GM23338 (cell line): ENCODE data around the gene NUP62CL. TPM values are rescaled to one million over a fixed set of nuclear protein-coding genes. Genes with fewer than 3 reads are reported as not detected.

Source experiments
- ATAC-seq: fragments of 200-7000 bp; cut with Tn5 transposase; 3 replicates; pipeline ENCODE4 v1.9.1; 2020
- DNase-seq: peaks from one replicate; pipeline ENCODE4 v3.0.0-alpha.2; 2015; ENCODE audit warnings: low spot score
- H2AFZ ChIP-seq: fragments of 200-600 bp; sonication (generic); 2 replicates; pipeline ENCODE4 v1.8.0; 2016; ENCODE audit warnings: antibody characterized with exemption, mild to moderate bottlenecking, moderate library complexity
- H3F3A ChIP-seq: fragments of 200-600 bp; sonication (generic); replicated peaks from 2 replicates; pipeline ENCODE4 v1.8.0; 2017; ENCODE audit warnings: antibody characterized with exemption, mixed run types, low read depth
- H3K27ac ChIP-seq: fragments of 200-600 bp; sonication (generic); 2 replicates; pipeline ENCODE4 v1.6.1; 2016; ENCODE audit warnings: low read depth
- H3K27me3 ChIP-seq: fragments of 200-600 bp; sonication (generic); 2 replicates; pipeline ENCODE4 v1.8.0; 2016; ENCODE audit warnings: mild to moderate bottlenecking, mixed run types, moderate library complexity; ENCODE audit not compliant: insufficient read depth
- H3K36me3 ChIP-seq: fragments of 200-600 bp; sonication (generic); 2 replicates; pipeline ENCODE4 v1.8.0; 2016; ENCODE audit warnings: mild to moderate bottlenecking; ENCODE audit not compliant: insufficient read depth
- H3K4me1 ChIP-seq: fragments of 200-600 bp; sonication (generic); 2 replicates; pipeline ENCODE4 v1.8.0; 2016; ENCODE audit warnings: mild to moderate bottlenecking, moderate library complexity; ENCODE audit not compliant: insufficient read depth
- H3K4me2 ChIP-seq: fragments of 200-600 bp; sonication (generic); 2 replicates; pipeline ENCODE4 v1.7.1; 2017; ENCODE audit warnings: mixed run types
- H3K4me3 ChIP-seq: fragments of 200-600 bp; sonication (generic); 2 replicates; pipeline ENCODE4 v1.6.1; 2016; ENCODE audit warnings: mixed run types
- H3K79me2 ChIP-seq: fragments of 200-600 bp; sonication (generic); replicated peaks from 2 replicates; pipeline ENCODE4 v1.8.0; 2017; ENCODE audit warnings: mild to moderate bottlenecking; ENCODE audit not compliant: insufficient read depth
- H3K9me2 ChIP-seq: fragments of 200-600 bp; sonication (generic); 2 replicates; pipeline ENCODE4 v1.8.0; 2017; ENCODE audit not compliant: insufficient read depth
- H4K20me1 ChIP-seq: fragments of 200-600 bp; sonication (generic); replicated peaks from 2 replicates; pipeline ENCODE4 v1.8.0; 2017; ENCODE audit warnings: mild to moderate bottlenecking; ENCODE audit not compliant: insufficient read depth
- H3K27ac Mint-ChIP-seq: 2 replicates; pipeline ENCODE4 v1.8.0; 2020; ENCODE audit warnings: inconsistent platforms, mild to moderate bottlenecking, moderate library complexity, mixed read lengths
- H3K27me3 Mint-ChIP-seq: 3 replicates; pipeline ENCODE4 v1.8.0; 2022; ENCODE audit warnings: low read depth, mild to moderate bottlenecking, moderate library complexity, mixed read lengths, inconsistent platforms; ENCODE audit not compliant: insufficient read depth, poor library complexity
- H3K36me3 Mint-ChIP-seq: 3 replicates; pipeline ENCODE4 v1.8.0; 2021; ENCODE audit warnings: low read depth, mild to moderate bottlenecking, inconsistent platforms, moderate library complexity, mixed read lengths
- H3K4me1 Mint-ChIP-seq: 3 replicates; pipeline ENCODE4 v1.8.0; 2020; ENCODE audit warnings: mild to moderate bottlenecking, inconsistent platforms, mixed read lengths
- H3K4me3 Mint-ChIP-seq: 3 replicates; pipeline ENCODE4 v1.8.0; 2021; ENCODE audit warnings: moderate library complexity, mild to moderate bottlenecking, inconsistent platforms, mixed read lengths
- H3K9me3 Mint-ChIP-seq: 3 replicates; pipeline ENCODE4 v1.8.0; 2020; ENCODE audit warnings: moderate library complexity, mild to moderate bottlenecking, inconsistent platforms, mixed read lengths
- CREB1 ChIP-seq: fragments of 250-450 bp; sonication (Bioruptor Pico); IDR thresholded peaks from 2 replicates; pipeline ENCODE4 v1.5.0; 2020; ENCODE audit warnings: low read depth, mild to moderate bottlenecking, moderate library complexity
- CTCF ChIP-seq, 2 experiments: fragments of 200-600 bp in 1 of 2; sonication (generic) in 1 of 2; conservative IDR thresholded peaks; 2 replicates each; pipeline versions ENCODE4 v1.5.1 to v1.6.1; 2016 to 2017; ENCODE audit warnings: antibody characterized with exemption in 2 of 2, low read depth in 2 of 2, mild to moderate bottlenecking in 2 of 2, moderate library complexity in 1 of 2
- ETS1 ChIP-seq: IDR thresholded peaks from 2 replicates; pipeline ENCODE4 v1.6.1; 2016; ENCODE audit warnings: antibody characterized with exemption
- EZH2 ChIP-seq: fragments of 200-600 bp; sonication (generic); IDR thresholded peaks from one replicate; pipeline ENCODE4 v1.8.0; 2017; ENCODE audit warnings: antibody characterized with exemption, mild to moderate bottlenecking, low read depth; ENCODE audit not compliant: unreplicated experiment
- EZH2phosphoT487 ChIP-seq: fragments of 200-600 bp; sonication (generic); IDR thresholded peaks from one replicate; pipeline ENCODE4 v1.8.1; 2018; ENCODE audit warnings: antibody characterized with exemption; ENCODE audit not compliant: unreplicated experiment
- JUNB ChIP-seq: IDR thresholded peaks from one replicate; pipeline ENCODE4 v1.6.1; 2016; ENCODE audit warnings: antibody characterized with exemption; ENCODE audit not compliant: unreplicated experiment
- NANOG ChIP-seq: IDR thresholded peaks from 2 replicates; pipeline ENCODE4 v1.6.1; 2016; ENCODE audit warnings: antibody characterized with exemption, borderline replicate concordance
- POLR2AphosphoS5 ChIP-seq: IDR thresholded peaks from 2 replicates; pipeline ENCODE4 v1.6.1; 2016; ENCODE audit warnings: antibody characterized with exemption, low read depth
- REST ChIP-seq: IDR thresholded peaks from one replicate; pipeline ENCODE4 v1.6.1; 2018; ENCODE audit warnings: antibody characterized with exemption; ENCODE audit not compliant: unreplicated experiment
- STAT1 ChIP-seq: IDR thresholded peaks from one replicate; pipeline ENCODE4 v1.6.1; 2016; ENCODE audit warnings: antibody characterized with exemption; ENCODE audit not compliant: unreplicated experiment
- ZNF114 ChIP-seq: fragments of 250-450 bp; sonication (Bioruptor Pico); IDR thresholded peaks from 2 replicates; pipeline ENCODE4 v1.5.0; 2020; ENCODE audit warnings: mild to moderate bottlenecking, moderate library complexity
- ZNF331 ChIP-seq: fragments of 250-450 bp; sonication (Bioruptor Pico); IDR thresholded peaks from 2 replicates; pipeline ENCODE4 v1.5.0; 2020; ENCODE audit warnings: low read depth, mild to moderate bottlenecking, moderate library complexity
- polyA plus RNA-seq: library from polyadenylated mRNA; unstranded; fragments of >200 nt; fragmentation: Nextera tagmentation; extraction: Ambion mirVana; gene quantifications from 2 replicates; pipeline ENCODE4 v1.2.1, GENCODE V29; 2016
- total RNA-seq: library from RNA; depleted of rRNA; stranded (reverse); fragments of >200 nt; shearing (Covaris generic); gene quantifications from 2 replicates; pipeline ENCODE4 v1.2.3, GENCODE V29; 2014
- TF ChIP-seq, protein P1 (sequence below): fragments of 250-450 bp; sonication (Bioruptor Pico); IDR thresholded peaks from 2 replicates; pipeline ENCODE4 v1.5.0; 2020; ENCODE audit warnings: mild to moderate bottlenecking, moderate library complexity

Gene NUP62CL
- total and polyA plus RNA-seq, 2 experiments from 2014 or later: 5.8 to 11.2 TPM

GRCh38 chrX:107226757-107227156 lies 20.5 kb upstream of the NUP62CL start:
- H3K4me2 ChIP-seq: no peak overlapping the region
- no peaks in the 10 kb centered on the region for H3K9me2 ChIP-seq
- H3K4me3 ChIP-seq: no peak overlapping the region
- no peaks in the 10 kb centered on the region for H3K36me3 ChIP-seq
- H3K27me3 ChIP-seq: no peaks in the 10 kb centered on the region
- H3K79me2 ChIP-seq: no peaks in the 10 kb centered on the region
- no peak for DNase-seq
- H2AFZ ChIP-seq: no peak overlapping the region
- no peaks in the 10 kb centered on the region for H3F3A ChIP-seq
- Mint-ChIP-seq H3K27ac (no peak overlapping the region), H3K27me3 (no peaks in the 10 kb centered on the region), H3K36me3 (no peaks in the 10 kb centered on the region), H3K4me3 (no peak overlapping the region), H3K4me1 (no peaks in the 10 kb centered on the region), H3K9me3 (no peaks in the 10 kb centered on the region)
- no peak overlapping the region for H3K27ac ChIP-seq
- ATAC-seq: no peak
- no peaks in the 10 kb centered on the region for H4K20me1 ChIP-seq
- H3K4me1 ChIP-seq: no peaks in the 10 kb centered on the region
- no peak for TF ChIP-seq REST
- TF ChIP-seq, protein P1, sequence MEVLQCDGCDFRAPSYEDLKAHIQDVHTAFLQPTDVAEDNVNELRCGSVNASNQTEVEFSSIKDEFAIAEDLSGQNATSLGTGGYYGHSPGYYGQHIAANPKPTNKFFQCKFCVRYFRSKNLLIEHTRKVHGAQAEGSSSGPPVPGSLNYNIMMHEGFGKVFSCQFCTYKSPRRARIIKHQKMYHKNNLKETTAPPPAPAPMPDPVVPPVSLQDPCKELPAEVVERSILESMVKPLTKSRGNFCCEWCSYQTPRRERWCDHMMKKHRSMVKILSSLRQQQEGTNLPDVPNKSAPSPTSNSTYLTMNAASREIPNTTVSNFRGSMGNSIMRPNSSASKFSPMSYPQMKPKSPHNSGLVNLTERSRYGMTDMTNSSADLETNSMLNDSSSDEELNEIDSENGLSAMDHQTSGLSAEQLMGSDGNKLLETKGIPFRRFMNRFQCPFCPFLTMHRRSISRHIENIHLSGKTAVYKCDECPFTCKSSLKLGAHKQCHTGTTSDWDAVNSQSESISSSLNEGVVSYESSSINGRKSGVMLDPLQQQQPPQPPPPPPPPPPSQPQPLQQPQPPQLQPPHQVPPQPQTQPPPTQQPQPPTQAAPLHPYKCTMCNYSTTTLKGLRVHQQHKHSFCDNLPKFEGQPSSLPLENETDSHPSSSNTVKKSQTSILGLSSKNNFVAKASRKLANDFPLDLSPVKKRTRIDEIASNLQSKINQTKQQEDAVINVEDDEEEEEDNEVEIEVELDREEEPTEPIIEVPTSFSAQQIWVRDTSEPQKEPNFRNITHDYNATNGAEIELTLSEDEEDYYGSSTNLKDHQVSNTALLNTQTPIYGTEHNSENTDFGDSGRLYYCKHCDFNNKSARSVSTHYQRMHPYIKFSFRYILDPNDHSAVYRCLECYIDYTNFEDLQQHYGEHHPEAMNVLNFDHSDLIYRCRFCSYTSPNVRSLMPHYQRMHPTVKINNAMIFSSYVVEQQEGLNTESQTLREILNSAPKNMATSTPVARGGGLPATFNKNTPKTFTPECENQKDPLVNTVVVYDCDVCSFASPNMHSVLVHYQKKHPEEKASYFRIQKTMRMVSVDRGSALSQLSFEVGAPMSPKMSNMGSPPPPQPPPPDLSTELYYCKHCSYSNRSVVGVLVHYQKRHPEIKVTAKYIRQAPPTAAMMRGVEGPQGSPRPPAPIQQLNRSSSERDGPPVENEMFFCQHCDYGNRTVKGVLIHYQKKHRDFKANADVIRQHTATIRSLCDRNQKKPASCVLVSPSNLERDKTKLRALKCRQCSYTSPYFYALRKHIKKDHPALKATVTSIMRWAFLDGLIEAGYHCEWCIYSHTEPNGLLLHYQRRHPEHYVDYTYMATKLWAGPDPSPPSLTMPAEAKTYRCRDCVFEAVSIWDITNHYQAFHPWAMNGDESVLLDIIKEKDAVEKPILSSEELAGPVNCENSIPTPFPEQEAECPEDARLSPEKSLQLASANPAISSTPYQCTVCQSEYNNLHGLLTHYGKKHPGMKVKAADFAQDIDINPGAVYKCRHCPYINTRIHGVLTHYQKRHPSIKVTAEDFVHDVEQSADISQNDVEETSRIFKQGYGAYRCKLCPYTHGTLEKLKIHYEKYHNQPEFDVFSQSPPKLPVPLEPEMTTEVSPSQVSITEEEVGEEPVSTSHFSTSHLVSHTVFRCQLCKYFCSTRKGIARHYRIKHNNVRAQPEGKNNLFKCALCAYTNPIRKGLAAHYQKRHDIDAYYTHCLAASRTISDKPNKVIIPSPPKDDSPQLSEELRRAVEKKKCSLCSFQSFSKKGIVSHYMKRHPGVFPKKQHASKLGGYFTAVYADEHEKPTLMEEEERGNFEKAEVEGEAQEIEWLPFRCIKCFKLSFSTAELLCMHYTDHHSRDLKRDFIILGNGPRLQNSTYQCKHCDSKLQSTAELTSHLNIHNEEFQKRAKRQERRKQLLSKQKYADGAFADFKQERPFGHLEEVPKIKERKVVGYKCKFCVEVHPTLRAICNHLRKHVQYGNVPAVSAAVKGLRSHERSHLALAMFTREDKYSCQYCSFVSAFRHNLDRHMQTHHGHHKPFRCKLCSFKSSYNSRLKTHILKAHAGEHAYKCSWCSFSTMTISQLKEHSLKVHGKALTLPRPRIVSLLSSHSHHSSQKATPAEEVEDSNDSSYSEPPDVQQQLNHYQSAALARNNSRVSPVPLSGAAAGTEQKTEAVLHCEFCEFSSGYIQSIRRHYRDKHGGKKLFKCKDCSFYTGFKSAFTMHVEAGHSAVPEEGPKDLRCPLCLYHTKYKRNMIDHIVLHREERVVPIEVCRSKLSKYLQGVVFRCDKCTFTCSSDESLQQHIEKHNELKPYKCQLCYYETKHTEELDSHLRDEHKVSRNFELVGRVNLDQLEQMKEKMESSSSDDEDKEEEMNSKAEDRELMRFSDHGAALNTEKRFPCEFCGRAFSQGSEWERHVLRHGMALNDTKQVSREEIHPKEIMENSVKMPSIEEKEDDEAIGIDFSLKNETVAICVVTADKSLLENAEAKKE: no peak
- no peak for TF ChIP-seq ETS1
- TF ChIP-seq ZNF331: no peak
- TF ChIP-seq EZH2: no peak
- no peak for TF ChIP-seq ZNF114
- no peak for TF ChIP-seq JUNB
- TF ChIP-seq STAT1: no peak
- no peak for TF ChIP-seq NANOG
- no peak for TF ChIP-seq CTCF (conservative IDR thresholded peaks at IDR 0.05; ENCODE audit: low read depth in 2 of 2)
- no peak for TF ChIP-seq EZH2phosphoT487
- TF ChIP-seq POLR2AphosphoS5: no peak
- TF ChIP-seq CREB1 (CRISPR knock-in tag): no peak
